NCI-H774 (cell line): ENCODE measurements around the gene CREB3L4.
A peak's percentile ranks its signal among the peaks of the same experiment; 100 is the strongest.
"Not testable (repeated sequence)": the region's sequence is repeated elsewhere in the genome, so short reads cannot be mapped to it uniquely, and the experiment has no call there.

Experiments used
- DNase-seq: peaks from one replicate; lab custom pipeline; 2025; lab: John Stamatoyannopoulos, UW

CREB3L4 gene

DNA sequence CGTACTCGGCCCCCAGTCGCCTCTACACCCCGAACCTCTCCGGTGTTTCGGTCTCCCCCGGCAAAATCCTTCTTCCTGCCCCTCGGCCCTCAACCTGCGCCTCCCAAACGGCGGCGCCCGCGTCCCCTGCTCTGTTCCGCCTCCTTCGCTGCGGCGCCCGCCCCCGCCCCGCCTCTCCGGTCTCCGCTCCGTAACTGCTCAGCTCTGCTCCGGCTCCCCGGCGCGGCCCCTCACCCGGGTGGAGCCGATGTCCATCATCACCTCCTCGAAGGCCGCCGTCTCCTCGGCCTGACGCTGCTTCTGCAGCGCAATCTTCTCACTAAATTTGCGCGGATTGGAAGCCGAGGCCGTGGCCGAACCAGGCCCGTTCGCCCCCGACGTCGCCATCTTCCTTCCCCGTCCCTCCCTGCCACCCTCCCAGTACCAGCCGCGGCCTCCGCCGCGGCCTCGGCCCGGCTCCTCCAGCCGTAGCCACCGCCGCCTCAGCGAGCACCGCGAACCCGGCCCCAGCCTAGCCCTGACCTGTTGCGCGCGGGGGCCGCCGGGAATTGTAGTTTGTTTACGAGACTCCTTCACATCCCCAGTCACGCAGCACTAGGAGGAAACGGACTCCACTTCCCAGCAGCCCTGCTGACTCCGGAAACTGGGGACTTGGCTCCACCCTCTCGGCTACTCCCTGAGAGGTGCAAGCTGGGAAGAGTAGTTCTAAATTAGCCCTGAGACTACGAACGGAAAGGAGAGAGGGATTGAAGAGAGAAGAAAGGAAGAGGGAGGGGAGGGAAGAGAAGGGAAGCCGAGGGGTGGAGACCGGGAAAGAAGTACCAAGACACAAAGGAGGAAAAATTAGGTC, 9.4 kb upstream of the CREB3L4 start, which contains the start of gene CRTC2:
Gene CRTC2 (minus strand): TSS at position 502 of the 850 bp plus-strand sequence. CDS start 115 bp downstream, at position 387.
- DNase-seq, result peak; percentile 98

DNA sequence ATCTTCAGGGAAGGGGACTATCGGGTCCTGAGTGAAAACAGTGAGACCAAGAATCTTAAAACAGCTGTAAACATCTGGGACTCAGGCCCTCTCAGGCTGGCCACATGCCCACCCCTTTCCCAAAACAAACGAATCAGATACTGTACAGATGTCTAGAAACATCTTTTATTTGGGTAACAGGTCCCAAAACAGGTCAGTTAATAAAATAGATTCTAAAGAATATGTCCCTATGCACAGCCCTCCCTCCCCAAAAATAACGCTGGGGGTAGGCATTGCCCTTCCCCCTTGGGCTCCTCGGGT, 8.8 kb upstream of the CREB3L4 start:
- DNase-seq, result no peak

DNA sequence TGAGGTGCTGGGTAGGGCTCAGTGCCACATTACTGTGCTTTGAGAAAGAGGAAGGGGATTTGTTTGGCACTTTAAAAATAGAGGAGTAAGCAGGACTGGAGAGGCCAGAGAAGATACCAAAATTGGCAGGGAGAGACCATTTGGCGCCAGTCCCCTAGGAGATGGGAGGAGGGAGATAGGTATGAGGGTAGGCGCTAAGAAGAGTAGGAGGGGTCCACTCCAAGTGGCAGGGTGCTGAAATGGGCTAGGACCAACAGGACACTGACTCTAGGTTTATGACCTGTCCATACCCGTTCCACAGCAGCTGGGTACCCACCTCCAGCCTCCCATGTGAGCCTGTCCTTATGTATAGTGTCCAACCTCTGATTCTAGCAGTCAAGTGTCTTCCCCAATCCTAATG, 8.2 kb upstream of the CREB3L4 start:
- no peak for DNase-seq

DNA sequence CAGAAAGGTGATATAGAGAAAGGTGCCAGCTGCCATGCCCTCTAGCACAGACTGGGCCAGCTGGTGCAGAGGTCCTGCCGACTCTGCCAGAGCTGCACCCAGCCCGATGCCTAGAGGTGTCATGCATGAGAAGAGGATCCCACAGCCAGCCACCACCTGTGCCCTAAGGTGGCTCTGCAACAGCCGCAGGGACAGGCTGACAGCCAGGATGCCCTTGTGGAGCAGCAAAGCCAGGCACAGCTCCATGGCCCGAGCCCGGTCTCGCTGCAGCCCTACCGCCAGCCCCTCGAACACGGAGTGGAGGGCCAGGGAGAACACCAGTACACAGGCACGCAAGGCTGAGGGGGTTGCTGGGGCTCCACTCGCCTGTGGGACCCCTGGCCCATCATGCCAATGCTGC, 7.5 kb upstream of the CREB3L4 start:
- no peak for DNase-seq

DNA sequence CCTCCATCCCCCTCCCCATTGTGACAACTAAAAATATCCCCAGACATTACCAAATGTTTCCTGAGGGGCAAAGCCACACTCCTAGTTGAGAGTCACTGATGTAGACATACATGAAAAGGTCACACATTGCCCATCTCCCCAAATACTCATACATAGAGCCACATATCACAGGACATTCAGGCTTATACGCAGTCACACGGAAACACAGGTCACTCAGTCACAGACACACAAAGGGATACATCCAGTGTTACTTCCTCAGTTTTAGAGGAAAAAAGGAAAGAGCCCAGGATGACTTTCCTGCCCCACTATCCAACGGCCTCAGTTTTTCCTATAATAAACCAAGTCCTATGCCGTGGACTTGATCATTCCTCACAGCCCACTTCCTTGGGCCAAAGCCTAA, 6.3 kb upstream of the CREB3L4 start:
- DNase-seq, result no peak

DNA sequence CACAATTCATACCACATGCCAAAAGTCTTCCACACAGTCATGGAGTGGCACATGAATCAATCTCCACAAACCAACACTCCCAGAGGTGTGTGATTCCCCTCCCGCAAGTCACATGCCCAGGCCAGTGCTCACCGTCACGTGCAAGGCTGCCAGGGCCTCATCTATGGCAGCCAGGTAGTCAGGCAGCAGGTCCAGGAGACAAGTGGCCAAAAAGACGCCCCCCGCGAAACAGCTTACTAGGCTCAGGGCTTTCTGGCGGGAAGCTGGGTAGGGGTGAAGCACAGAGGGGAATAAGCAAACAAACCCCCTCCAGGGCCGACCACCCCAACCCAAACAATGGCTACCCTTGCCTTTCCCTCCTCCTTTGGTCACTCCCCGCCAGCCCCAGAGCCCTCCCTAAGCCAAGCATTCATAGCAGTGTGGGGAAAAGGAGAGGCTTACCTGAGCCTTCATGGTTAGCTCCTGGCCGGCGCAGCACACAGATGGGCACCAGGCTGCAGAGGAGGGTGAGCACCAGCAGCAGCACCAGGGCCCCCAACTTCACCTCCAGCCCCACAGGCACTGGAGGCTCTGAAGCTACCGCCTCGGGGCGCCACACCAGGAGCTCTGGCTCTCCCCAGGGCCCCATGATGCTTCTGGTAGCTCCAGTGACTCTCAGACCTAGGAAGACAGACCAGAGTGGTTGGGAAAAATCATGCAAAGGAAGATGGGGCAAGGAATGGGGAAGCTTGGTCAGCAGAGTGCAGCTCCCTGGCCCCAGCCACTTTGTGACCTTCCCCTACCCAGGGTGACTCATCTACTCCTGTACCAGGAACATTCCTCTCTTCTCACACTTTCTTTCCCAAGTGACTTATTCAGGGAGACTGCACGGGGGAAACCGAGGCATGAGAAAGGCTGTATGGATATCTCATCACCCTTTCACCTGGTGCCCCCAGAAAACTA, 5.3 kb upstream of the CREB3L4 start:
- no peak for DNase-seq

DNA sequence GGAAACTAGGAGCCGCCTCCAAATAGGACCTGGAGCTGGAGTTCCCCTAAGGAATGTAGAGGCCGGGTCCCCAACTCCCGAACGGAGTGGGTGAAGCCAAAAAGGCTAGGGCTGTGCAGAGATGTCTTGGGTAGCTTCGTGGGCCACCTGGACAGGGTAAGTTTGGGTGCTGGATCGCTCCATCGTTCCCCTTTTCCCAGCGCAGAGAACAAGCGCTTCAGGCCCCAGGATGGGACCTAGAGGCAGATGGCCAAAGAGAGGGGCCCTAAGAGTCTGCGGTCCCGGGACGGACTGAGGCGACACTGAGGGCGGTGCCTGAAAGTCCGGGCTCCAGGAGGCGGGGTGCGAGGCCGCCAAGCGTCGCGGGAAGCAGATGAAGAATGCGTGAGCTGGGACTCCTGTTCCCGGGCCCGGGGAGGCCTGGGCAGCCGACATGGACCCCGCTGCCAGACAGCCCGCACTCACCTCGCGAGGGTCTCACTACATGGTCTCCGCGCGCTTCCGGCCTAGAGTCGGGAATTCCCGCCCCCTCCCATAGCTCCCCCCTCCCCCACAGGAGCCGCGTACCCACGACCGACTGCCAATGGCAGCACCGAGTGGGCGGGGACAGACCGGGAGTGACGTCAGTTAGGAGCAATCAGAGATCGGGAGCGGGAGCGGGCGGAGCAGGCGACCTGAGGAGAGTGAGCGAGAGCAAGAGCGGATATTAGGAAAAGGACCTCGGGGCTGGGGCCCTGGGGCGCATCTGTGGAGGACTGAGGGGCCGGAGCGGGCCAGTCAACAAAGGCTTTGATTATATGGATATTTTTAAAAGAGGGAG, 4.5 kb upstream of the CREB3L4 start, which contains the start of gene SLC39A1:
Gene SLC39A1 (minus strand): TSS at position 508 of the 820 bp plus-strand sequence. CDS start 822 bp downstream, outside the sequence.
- DNase-seq, result peak; percentile 97

DNA sequence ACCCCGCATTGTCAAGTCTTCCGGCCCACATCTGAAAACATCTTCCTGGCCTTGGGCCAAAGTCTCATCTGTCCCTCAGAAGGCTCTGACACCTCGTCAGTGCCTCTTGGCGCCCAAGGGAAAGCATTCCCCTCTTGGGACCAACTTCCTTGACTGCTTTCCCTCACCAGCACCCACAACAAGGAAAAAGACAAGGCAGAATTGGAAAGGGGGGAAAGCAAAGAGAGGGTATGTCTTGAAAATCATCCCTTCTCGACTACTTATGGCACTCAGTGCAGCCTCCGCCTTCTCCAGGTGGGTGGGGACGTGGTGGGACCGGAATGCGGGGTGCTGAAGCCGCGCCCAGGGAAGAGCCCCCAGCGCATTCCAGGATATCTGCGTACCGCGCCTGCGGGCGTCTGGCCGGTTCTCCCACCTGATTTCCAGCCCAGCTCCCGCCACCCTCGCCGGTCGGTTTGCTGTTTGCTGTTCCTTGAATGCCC, 3.8 kb upstream of the CREB3L4 start:
- DNase-seq, result peak; percentile 40

DNA sequence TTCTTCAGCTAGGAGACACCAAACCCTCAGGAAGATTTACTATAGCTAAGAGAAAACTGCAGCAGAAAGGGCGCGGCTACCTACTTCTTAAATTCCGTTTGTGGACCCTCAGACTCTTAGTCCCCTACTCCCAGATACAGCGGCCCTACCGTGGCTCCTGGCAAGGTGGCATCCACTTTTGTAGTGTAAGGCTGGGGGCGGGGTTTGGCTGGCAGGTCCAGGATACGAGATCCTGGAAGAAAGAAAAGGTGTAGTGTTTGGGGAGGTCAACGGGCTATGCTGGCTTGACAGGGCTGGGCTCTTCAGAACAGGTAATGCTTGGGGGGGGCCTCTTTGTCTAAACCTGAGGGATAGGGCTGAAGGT, 280 bp downstream of the CREB3L4 start:
- peak; percentile 38 for DNase-seq

DNA sequence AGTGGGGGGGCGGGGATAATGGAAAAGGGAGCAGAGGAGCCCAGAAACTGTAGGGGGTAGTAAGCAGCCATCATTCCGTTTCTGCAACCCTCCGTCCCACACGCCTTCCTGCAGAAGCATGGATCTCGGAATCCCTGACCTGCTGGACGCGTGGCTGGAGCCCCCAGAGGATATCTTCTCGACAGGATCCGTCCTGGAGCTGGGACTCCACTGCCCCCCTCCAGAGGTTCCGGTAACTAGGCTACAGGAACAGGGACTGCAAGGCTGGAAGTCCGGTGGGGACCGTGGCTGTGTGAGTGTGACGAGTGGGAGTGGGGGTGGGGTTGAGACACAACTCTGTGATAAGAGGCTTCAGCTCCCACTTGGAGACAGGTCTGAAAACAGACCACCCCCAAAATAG, 706 bp downstream of the CREB3L4 start:
- no peak for DNase-seq

DNA sequence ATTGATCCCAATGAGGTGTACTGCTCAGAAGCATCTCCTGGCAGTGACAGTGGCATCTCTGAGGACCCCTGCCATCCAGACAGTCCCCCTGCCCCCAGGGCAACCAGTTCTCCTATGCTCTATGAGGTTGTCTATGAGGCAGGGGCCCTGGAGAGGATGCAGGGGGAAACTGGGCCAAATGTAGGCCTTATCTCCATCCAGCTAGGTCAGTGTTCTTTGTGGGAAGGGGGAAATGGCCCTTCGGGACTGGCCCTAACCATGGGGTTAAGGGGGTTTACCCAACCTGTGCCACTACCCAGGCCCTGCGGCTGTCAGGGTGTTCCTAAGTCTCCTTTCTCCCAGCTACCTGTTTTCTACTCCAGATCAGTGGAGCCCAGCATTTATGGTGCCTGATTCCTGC, 1.3 kb downstream of the CREB3L4 start:
- no peak for DNase-seq

DNA sequence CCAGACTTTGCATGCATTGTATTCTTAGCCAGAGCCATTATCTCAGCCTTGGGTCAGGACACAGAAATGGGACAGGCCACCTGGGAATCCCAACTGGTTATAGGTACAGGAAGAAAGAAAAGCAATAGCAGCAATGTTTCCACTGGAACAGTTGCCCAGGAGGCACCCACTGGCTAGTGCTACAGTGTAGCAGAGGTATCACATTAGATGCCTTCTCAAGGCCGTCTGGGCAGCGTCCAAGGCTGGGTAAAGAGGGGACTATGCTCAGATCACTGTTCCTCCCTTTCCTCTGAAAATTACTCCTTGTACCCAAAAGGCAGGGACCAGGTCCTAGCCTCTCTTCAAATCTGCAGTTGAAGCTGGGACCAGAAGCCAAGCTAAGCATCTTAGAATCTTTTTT, 2.6 kb downstream of the CREB3L4 start:
- DNase-seq, result no peak

DNA sequence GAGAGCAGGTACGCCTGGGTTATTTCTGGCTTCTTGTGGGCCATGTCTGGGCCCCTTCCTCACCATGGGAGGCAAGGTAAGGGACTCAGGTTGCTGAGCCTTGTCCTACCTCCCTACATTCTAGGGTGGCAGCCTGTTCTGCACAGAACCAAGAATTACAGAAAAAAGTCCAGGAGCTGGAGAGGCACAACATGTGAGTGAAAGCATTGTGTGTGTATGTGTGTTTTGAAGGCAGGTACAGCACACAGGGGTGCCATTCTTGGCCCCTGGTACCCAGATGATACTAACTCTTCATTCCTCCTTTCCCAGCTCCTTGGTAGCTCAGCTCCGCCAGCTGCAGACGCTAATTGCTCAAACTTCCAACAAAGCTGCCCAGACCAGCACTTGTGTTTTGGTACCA, 5.4 kb downstream of the CREB3L4 start:
- no peak for DNase-seq

DNA sequence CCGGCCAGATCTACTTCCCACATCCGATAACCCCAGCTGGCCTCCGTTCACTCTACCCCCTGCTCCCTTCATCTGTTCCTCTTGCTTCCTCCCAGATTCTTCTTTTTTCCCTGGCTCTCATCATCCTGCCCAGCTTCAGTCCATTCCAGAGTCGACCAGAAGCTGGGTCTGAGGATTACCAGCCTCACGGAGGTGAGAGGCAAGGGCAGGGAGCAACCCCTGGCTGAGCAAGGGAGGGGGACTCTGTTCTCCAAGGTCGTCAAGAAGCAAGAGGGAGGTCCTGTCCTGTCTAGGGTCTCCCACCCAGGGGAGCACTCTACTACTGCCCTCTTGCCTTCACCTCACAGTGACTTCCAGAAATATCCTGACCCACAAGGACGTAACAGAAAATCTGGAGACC, 5.8 kb downstream of the CREB3L4 start:
- DNase-seq, result no peak

DNA sequence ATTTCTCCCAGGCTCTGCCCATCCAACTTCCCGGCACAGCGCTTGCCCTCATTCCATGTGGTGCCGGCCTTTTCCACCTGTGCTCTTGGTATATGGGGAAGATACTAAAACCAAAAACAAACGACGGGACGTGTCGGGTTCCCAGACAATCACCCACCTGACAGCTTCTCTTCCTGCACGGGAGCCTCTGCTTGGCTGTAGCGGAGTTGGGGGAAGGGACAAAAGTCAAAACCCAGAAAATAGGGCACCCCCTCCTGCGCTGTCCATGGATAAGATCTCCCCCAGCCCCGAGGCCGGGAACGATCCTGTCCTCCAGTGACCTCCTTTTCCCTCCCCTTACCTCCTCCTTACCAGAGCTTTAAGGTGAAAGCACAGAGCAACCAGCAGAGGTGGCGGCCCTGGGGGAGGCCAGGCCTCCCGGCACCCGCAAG, 9.1 kb downstream of the CREB3L4 start:
- DNase-seq, result no peak

DNA sequence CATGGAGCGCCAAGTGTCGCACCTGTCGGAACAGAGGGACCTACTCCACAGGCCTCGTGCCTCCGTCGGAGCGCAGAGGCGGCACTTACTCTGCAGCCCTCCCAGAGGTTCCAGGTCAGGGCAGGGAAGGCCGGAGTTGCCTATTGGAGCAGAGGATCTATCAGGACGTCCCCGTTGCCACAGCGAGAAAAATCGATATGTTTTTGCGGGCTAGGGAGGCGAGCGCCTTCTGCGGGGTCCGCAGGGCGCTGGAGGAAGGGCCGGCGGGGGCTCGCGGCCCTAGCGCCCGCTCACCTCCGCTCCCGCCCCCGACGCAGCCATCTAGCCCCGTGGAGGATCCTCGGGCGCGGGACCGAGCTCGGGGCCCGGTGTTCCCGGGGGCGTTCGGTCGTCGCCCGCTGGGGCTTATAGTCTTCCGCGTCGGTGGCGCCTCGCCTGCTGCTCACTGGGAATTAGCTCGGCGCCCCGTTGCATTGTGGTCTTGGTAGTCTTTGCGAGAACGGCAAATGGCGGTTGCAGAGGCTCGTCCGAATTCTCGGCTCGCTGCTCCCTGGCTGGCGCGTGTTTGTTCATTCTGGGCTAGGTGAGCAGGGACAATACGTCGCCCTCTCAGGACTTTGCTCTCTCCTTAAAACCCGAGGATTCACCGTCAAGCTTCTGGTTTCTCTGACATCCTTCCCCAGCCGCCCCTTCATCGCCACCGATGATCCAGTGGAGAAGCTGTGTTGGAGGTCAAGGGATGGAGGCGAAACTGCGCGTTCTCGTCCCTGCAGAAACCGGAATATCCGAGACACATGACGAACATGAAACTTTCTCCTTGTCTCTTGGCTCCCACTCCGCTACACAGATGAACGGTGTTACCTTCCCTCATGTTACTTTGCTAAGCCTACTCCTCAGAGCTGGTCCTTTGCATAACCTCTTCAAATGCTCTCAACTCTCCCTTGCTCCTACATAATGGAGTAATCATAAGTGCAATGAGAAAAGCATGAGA, 9.8 kb downstream of the CREB3L4 start, which contains the start of gene JTB:
Gene JTB (minus strand): TSS at position 425 of the 991 bp plus-strand sequence. CDS start 422 bp downstream, at position 3.
- DNase-seq, result peak; percentile 88

DNA sequence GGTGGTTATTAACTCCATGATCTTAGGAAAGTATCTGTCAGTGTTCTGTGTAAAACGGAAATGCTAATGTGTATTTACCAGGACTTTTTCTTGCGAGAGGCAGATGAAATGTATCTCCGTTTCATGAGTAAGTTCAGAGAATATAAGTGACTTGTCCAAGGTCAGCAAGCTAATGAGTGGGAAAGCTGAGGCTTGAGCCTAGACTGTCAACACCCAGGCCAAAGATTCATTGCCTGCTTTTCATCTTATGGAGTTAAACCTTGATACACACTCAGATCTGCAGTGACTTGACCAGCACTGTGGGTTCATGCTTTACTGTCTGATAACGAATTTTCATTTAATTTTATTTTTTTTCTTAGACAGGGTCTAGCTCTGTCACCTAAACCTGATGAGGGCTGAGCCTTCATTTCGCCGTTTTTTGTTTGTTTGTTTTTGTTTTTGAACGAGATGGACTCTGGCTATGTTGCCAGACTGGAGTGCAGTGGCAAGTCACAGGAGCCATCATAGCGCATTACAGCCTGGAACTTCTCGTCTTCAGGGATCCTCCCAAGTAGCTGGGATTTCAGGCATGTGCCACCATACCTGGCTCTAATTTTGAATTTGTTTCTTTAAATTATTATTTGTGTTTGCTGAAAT, 10.7 kb downstream of the CREB3L4 start:
- DNase-seq, result no peak

DNA sequence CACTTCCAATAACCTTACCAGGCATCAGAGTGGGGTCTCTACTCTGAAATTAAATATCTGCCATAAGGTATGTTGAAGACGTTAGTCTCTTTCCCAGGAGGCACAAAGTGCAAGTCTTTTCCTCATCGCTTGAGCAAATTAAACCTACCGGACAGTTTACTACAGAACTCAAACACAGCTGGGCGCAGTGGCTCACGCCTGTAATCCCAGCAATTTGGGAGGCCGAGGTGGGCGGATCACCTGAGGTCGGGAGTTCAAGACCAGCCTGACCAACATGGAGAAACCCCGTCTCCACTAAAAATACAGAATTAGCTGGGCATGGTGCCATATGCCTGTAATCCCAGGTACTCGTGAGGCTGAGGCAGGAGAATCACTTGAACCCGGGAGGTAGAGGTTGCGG, 11.4 kb downstream of the CREB3L4 start:
- not testable (repeated sequence) for DNase-seq

DNA sequence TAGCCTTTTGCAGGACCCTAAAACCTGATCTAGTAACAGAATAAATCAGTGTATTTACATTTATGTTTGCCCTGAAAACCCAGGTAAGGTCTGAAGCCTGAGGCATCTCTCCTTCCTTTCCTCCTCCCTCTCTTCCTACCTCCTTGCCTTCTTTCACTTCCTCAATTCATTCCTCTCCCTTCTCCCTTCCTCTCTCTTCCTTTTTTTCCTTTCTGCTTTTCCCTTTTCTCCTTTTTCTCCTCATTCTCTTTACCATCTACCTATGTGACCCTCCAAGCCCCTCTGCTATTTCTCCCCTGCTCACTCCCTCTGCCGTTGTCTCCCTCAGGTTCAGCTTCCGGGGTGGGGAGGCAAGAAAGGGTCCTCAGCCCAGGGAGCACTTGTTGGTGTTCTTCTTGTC, 14.0 kb downstream of the CREB3L4 start:
- DNase-seq, result not testable (repeated sequence)
